ENCODE results near the gene TAS2R10. TPM values are rescaled to one million over a fixed set of nuclear protein-coding genes. Genes with fewer than 3 reads are reported as not detected.

Gene TAS2R10
- total and polyA plus RNA-seq, 2 of the 8 experiments (the other 6 are each of a cell fraction or from before 2014, with no cell fraction given), result 0.08 TPM; not detected in 1

- TF ChIP-seq MAX (IDR thresholded peaks at IDR 0.05) (no peak), POLR2A (IDR thresholded peaks at IDR 0.05; ENCODE audit: control extremely low read depth in 1 of 2, low read depth in 2 of 2, low read length in 2 of 2) (no peak), TEAD4 (IDR thresholded peaks at IDR 0.05; ENCODE audit: low read depth, low read length) (no peak), JUND (IDR thresholded peaks at IDR 0.05; ENCODE audit: low read length) (no peak), TCF12 (IDR thresholded peaks at IDR 0.05; ENCODE audit: low read depth, low read length) (no peak)
Measured at GRCh38 chr12:10811883-10812536, 14.1 kb downstream of the TAS2R10 start (continued).

Measured in H1 (cell line).